Stimulated activated CD8-positive, alpha-beta memory T cell treated with anti-CD3 and anti-CD28 coated beads, Interleukin-4, amount 100 ng/mL, for 24 hours (primary cell): Measurements from ENCODE around the gene DCBLD1.

ENCODE experiments used
- DNase-seq: peaks from one replicate; pipeline ENCODE4 v3.0.0-alpha.2; 2020; ENCODE audit warnings: low read depth

The DCBLD1 gene

GRCh38 chr6:117472667-117473066, 9.8 kb upstream of the DCBLD1 start:
- no peak for DNase-seq

GRCh38 chr6:117473401-117473800, 9.1 kb upstream of the DCBLD1 start:
- DNase-seq: no peak

GRCh38 chr6:117477988-117478852, 4.3 kb upstream of the DCBLD1 start:
- DNase-seq: no peak

- DNase-seq: no peak
These were observed 3.6 kb upstream of the DCBLD1 start for GRCh38 chr6:117478853-117479231.

GRCh38 chr6:117480651-117481050, 1.8 kb upstream of the DCBLD1 start:
- DNase-seq: no peak

- DNase-seq: no peak
These were observed 1.1 kb upstream of the DCBLD1 start for GRCh38 chr6:117481278-117481925.

GRCh38 chr6:117481926-117482239, 591 bp upstream of the DCBLD1 start:
- no peak for DNase-seq

- no peak for DNase-seq
These were observed 650 bp downstream of the DCBLD1 start for GRCh38 chr6:117483004-117483644.

GRCh38 chr6:117483645-117484016, 1.2 kb downstream of the DCBLD1 start:
- DNase-seq: no peak

GRCh38 chr6:117484052-117484646, 1.7 kb downstream of the DCBLD1 start:
- DNase-seq: no peak

- no peak for DNase-seq
These were observed 3.0 kb downstream of the DCBLD1 start for GRCh38 chr6:117485433-117485832.

- DNase-seq: no peak
These were observed 5.3 kb downstream of the DCBLD1 start for GRCh38 chr6:117487821-117488220.

- no peak for DNase-seq
These were observed 6.5 kb downstream of the DCBLD1 start for GRCh38 chr6:117489003-117489402.

GRCh38 chr6:117491916-117492315, 9.4 kb downstream of the DCBLD1 start:
- no peak for DNase-seq

- no peak for DNase-seq
These were observed 11.0 kb downstream of the DCBLD1 start for GRCh38 chr6:117493470-117493869.

GRCh38 chr6:117494283-117494682, 11.8 kb downstream of the DCBLD1 start:
- no peak for DNase-seq

GRCh38 chr6:117494694-117495318, 12.3 kb downstream of the DCBLD1 start:
- DNase-seq: no peak

GRCh38 chr6:117495425-117495824, 13.0 kb downstream of the DCBLD1 start:
- DNase-seq: no peak

- no peak for DNase-seq
These were observed 13.4 kb downstream of the DCBLD1 start for GRCh38 chr6:117495869-117496268.

- DNase-seq: no peak
These were observed 14.0 kb downstream of the DCBLD1 start for GRCh38 chr6:117496383-117496990.

- no peak for DNase-seq
These were observed 14.8 kb downstream of the DCBLD1 start for GRCh38 chr6:117497237-117497636.

GRCh38 chr6:117498159-117498558, 15.7 kb downstream of the DCBLD1 start:
- DNase-seq: no peak
